Right lobe of liver (tissue), 4 donors: ENCODE measurements around the gene CCBE1.

Experiments
- CTCF ChIP-seq, 4 donors: fragments of 200-600 bp in 3 of 4; fragments of 450-650 bp in 1 of 4; IDR thresholded peaks; one replicate each; pipeline versions ENCODE4 v1.5.1 to v1.8.0; 2016 to 2022; ENCODE audit warnings: antibody characterized with exemption in 4 of 4, mild to moderate bottlenecking in 2 of 4
- POLR2A ChIP-seq: fragments of 450-650 bp; IDR thresholded peaks from one replicate; pipeline ENCODE4 v1.6.1; 2017; ENCODE audit warnings: antibody characterized with exemption, mild to moderate bottlenecking
- donor health status: DM: no; HTN: no; CAD: no.
- donor health status: DM: no; HTN: no; CAD: no.
- donor health status: DM: no; HTN: yes; CAD: no.

GRCh38 chr18:59660366-59660765 is 36.9 kb downstream of the CCBE1 start:
- TF ChIP-seq CTCF (IDR thresholded peaks at IDR 0.05) (no peak), POLR2A (no peak)
